ENCODE results near the gene FRAS1.

Gene FRAS1

GRCh38 chr4:78529569-78530209, 472.6 kb downstream of the FRAS1 start:
- no peak for DNase-seq (ENCODE audit: insufficient read length, low spot score)
- TF ChIP-seq CTCF (IDR thresholded peaks at IDR 0.05; ENCODE audit: insufficient read depth, missing control alignments), result no peak
- no peak for FAIRE-seq

- no peak for DNase-seq (ENCODE audit: insufficient read length, low spot score)
- FAIRE-seq, result no peak
- TF ChIP-seq CTCF (IDR thresholded peaks at IDR 0.05; ENCODE audit: insufficient read depth, missing control alignments), result no peak
These were observed 474.9 kb downstream of the FRAS1 start for GRCh38 chr4:78532046-78532445.

- no peak for FAIRE-seq
- no peak for DNase-seq (ENCODE audit: insufficient read length, low spot score)
- TF ChIP-seq CTCF (IDR thresholded peaks at IDR 0.05; ENCODE audit: insufficient read depth, missing control alignments), result no peak
These were observed 476.7 kb downstream of the FRAS1 start for GRCh38 chr4:78533854-78534253.

- TF ChIP-seq CTCF (IDR thresholded peaks at IDR 0.05; ENCODE audit: insufficient read depth, missing control alignments), result no peak
- no peak for DNase-seq (ENCODE audit: insufficient read length, low spot score)
- FAIRE-seq, result no peak
These were observed 477.3 kb downstream of the FRAS1 start for GRCh38 chr4:78534286-78534955.

GRCh38 chr4:78542373-78542772, 485.2 kb downstream of the FRAS1 start:
- FAIRE-seq (no peak), DNase-seq (ENCODE audit: insufficient read length, low spot score) (no peak)

GRCh38 chr4:78543424-78544125, 486.5 kb downstream of the FRAS1 start:
- FAIRE-seq (no peak), DNase-seq (ENCODE audit: insufficient read length, low spot score) (no peak)

More at GRCh38 chr4:78542373-78542772, 485.2 kb downstream of the FRAS1 start:
- TF ChIP-seq CTCF (IDR thresholded peaks at IDR 0.05; ENCODE audit: insufficient read depth, missing control alignments), result no peak

More at GRCh38 chr4:78543424-78544125, 486.5 kb downstream of the FRAS1 start:
- no peak for TF ChIP-seq CTCF (IDR thresholded peaks at IDR 0.05; ENCODE audit: insufficient read depth, missing control alignments)

Data from D721Med (cell line).